Stimulated activated CD8-positive, alpha-beta memory T cell treated with anti-CD3 and anti-CD28 coated beads, Interleukin-15, amount 100 ng/mL, for 48 hours (primary cell): ENCODE measurements around the gene PHETA2.
"Not testable (repeated sequence)": the region's sequence is repeated elsewhere in the genome, so short reads cannot be mapped to it uniquely, and the experiment has no call there.

Experiments used
- DNase-seq, 2 donors: peaks; one replicate each; pipeline ENCODE4 v3.0.0-alpha.2; 2020; ENCODE audit warnings: low read depth in 2 of 2

The PHETA2 gene

DNA sequence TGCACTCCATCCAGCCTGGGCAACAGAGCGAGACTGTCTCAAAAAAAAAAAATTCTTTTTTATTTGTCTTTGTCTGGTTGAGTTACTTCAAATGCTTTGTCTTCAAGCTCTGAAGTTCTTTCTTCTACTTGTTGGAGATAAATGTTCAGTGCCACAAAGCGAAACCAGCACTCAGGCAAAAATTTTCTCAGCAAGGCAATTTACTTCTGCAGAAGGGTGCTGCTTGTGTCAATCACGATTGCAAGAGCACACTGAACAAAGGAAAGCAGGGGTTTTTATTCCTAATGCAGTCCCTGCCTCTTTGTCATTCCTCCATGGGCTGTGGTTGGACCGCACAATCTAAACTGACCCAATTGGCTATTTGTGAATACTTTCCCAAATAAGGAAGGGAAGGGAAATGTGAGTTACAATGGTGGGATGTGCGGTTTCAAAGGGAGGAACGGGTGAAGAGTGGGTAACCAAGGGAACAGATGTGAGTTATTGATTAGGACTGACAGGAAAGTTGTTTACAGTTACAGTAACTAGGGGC is 30.3 kb downstream of the PHETA2 start:
- not testable (repeated sequence) for DNase-seq

DNA sequence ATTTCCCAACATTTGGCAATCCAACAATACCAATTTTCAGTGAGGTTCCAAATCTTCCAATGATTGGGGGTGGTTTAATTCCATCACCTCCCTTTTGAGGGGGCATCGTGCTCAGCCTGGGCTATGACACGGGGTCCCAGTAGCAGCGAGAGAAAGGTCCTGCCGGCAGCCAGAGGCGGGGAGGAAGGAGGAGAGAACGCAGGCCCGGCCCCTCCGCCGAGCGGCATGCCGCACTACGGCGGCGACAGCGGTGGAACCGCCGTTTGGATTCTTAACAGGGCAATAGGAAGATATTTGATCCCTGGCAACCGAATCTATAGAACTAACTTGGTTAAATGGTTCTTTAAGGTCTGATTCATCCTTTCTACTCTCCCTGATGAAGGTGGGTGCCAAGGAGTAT is 34.8 kb downstream of the PHETA2 start:
- no peak for DNase-seq

DNA sequence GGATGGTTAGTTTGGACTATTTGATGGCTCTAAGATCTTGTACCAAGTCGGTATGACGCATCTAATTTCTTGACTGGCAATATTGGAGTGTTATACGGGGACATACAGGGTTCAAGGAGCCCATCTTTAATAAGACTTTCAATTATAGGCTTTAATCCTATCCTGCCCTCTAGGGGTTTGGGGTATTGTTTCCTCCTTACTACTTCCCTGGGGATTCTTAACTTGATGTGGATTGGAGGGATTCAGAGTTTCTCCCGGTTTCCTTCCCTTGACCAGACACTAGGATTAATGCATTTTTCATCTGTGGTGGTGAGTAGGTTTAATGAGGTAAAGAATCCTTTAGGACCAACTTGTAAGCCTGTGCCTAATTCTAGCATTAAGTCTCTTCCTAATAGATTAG is 37.8 kb downstream of the PHETA2 start:
- DNase-seq, result no peak

DNA sequence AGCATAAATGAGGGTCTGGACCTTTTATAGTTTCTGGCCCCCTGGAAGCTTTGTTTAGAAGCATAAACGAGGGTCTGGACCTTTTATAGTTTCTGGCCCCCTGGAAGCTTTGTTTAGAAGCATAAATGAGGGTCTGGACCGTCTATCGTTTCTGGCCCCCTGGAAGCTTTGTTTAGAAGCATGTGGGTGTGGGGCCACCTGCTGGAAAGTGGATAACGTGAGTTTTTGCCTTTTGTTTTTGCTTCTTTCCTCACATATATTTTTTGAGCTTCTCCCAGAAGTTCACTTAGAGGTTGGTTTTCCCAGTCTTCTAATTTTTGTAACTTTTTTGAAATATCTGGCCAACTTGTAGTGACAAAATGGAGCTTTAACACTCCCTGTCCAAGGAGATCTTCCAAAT is 38.7 kb downstream of the PHETA2 start:
- not testable (repeated sequence) for DNase-seq

DNA sequence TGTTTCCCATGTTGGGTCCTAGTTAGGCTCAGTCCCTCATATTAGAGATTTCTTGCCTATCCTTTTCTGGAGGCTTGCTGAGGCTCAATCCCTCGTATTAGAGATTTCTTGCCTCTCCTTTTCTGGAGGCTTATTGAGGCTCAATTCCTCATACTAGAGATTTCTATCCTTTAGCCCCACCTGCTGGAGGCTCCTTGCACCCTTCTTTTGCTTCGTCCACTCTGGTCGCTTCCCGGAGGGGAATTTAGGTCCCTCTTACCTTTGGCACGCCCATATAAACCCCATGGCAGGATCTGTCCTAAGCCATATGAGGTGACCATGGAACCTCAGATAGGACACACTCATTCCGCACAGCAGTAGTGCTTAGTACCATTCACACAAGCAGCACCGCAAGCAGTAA is 40.7 kb downstream of the PHETA2 start:
- DNase-seq, result no peak

- DNase-seq, result not testable (repeated sequence)
These were observed 41.4 kb downstream of the PHETA2 start for GRCh38 chr22:42115420-42115830.

GRCh38 chr22:42116848-42117424 is 42.9 kb downstream of the PHETA2 start:
- DNase-seq, result no peak

DNA sequence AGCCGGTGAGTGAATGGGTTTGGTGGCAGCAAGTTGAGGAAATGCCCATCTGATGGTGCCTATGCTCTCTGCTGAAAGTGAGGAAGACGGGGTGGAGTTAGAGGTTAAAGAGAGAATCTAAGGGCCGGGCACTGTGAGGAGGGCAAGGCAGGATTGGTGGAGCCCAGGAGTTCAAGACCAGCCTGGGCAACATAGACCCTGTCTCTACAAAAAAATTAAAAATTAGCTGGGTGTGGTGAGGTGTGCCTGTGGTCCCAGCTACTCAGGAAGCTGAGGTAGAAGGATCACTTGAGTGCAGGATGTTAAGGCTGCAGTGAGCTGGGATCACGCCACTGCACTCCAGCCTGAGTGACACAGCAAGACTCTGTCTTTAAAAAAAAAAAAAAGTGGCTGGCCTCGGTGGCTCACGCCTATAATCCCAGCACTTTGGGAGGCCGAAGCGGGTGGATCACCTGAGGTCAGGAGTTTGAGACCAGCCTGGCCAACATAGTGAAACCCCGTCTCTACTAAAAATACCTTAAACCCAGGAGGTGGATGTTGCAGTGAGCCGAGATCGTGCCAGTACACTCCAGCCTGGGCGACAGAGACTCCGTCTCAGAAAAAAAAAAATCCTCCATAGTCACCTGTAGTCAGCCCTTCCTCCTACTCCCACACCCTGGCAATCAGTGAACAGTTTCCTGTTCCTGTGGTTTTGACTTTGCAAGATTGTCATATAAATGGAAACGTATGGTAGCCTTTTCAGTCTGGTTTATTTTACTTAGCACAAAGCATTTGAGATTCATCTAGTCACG is 46.4 kb downstream of the PHETA2 start:
- DNase-seq, result peak in 1 of 2 donors; percentile 22

GRCh38 chr22:42123529-42123928 is 49.5 kb downstream of the PHETA2 start:
- not testable (repeated sequence) for DNase-seq

- DNase-seq, result no peak
These were observed 53.6 kb downstream of the PHETA2 start for GRCh38 chr22:42127606-42128005.

DNA sequence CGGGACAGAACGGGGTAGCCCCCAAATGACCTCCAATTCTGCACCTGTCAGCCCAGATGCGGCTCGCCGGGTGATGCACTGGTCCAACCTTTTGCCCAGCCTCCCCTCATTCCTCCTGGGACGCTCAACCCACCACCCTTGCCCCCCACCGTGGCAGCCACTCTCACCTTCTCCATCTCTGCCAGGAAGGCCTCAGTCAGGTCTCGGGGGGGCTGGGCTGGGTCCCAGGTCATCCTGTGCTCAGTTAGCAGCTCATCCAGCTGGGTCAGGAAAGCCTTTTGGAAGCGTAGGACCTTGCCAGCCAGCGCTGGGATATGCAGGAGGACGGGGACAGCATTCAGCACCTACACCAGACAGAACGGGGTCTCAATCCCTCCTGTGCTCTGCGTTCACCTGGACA is 54.0 kb downstream of the PHETA2 start:
- not testable (repeated sequence) for DNase-seq
